ENCODE measurements around the gene SERTAD2.

The SERTAD2 gene

DNA sequence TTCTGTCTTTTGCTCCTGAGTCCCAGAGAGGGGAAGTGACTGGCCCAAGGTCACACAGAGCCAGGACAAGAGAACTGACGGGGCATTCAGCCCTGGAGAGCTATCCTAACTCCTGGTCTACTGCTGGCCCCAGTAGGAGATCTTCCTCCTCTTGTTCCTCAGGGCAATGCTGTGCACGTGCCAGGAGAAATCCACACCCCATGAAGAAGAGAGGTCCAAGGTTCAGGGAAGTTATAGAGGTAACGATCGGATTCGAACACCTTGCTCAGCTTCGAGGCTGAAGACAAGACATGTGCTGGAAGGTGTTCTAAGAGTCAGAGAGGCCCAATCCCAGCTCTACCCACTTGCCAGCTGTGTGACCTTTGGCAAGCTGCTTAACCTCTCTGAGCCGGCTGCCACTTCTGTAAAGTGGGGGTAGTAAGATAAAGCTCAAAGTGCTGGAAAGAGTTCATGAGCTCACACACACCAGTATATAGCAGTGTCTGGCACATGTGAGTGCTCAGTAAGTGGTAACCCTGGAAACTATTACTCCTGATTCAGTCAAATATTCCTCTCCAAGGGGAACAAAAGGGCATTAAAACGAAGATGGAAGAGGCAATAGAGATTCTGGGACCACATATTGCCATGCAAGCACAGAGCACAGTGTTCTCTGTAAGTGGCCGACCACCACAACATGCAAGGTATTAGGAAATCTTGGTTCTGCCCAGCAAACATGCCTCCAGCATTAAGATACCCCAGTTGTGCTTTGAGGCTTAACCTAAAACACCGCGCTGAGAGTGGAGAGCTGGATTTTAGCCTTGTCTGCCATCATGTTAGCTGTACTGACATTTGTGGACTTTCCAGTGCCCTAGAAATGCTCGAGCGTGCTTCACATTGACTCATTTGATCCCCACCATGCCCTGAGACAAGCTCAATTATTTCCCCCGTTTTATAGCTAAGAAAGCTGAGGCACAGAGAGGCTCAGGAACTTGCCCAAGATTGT lies 25.6 kb downstream of the SERTAD2 start:
- DNase-seq (ENCODE audit: low read depth): no peak

DNA sequence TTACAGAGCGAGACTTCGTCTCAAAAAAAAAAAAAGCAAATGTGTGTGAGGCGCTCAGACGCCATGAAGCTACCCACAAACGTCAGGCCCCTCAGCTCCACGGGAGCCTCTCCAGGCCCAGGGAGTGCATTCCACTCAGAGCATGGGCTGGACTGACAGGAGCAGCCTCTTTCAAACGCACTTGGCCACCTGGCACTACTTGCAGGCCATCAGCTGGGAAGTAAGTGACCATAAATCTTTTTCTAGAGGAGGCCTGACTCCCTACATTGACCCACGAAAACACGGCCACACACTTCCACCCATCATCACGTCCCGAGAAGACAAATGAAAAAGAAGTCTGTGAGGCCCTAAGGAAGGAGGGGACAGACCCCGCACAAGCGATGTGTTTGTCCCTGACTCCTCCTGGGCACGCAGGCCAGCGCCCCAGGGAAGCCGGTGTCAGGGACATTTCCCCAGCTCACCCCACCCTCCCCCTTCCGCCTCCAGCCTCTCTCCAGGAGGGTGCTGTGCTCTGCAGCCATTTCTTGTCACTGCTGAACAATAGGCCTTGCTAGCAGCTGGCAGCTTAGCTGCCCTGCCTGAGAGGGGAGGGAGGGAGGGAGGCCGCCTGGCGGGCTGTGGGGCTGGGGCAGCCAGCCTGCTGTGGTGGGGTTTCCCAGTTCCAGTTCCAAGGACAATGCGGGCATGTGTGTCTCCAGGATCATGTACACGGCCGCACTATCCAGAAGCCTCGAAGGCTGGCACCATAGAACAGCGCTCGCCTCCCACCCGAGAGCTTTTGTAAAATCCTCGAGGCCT lies 26.6 kb downstream of the SERTAD2 start:
- no peak for DNase-seq (ENCODE audit: low read depth)

DNA sequence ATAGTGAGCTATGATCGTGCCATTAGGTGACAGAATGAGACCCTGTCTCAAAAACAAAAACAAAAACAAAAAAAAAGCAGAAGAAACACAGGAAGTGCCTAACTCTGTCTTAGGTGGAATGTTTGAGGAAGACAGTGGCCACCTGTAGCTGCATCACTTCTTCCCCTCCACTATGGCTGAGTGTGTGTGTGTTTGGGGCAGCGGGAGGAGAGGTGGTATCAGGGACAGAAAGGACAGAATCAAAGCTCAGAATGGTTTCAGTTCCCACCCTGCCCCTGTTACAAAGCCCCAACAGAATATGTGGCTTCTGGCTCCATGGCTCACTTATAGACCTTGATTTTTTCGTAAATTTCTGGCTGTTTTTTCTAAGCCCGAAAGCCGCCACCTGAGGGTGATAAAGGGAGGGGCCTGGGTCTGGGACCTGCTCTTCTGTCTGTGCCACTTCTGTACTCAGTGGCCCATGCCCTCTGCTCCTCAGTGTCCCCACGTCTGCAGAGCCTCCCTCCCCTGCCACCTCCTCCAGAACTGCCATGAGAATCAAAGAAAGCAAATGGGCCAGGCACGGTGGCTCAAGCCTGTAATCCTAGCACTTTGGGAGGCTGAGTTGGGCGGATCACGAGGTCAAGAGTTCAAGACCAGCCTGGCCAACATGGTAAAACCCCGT lies 27.4 kb downstream of the SERTAD2 start:
- DNase-seq (ENCODE audit: low read depth): no peak

- DNase-seq (ENCODE audit: low read depth): no peak
Observed at GRCh38 chr2:64625299-64626145, 28.2 kb downstream of the SERTAD2 start.

DNA sequence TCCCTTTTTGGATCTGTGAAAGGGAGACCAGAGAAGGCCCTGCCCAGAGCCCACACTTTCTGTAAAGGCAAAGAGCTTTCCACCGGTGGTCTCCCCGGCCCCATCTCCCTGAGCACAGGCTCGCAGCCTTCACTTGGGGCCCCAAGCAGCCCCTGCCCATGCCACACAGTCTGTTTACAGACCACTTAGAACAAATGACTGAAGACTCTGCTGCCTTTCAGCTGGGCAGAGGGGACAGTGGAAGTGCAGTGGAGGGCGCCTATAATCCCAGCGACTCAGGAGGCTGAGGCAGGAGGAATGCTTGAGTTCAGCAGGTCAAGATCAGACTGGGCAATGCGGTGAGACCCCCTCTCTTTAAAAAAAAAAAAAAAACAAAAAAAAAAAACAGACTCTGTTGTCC lies 28.9 kb downstream of the SERTAD2 start:
- no peak for DNase-seq (ENCODE audit: low read depth)

DNA sequence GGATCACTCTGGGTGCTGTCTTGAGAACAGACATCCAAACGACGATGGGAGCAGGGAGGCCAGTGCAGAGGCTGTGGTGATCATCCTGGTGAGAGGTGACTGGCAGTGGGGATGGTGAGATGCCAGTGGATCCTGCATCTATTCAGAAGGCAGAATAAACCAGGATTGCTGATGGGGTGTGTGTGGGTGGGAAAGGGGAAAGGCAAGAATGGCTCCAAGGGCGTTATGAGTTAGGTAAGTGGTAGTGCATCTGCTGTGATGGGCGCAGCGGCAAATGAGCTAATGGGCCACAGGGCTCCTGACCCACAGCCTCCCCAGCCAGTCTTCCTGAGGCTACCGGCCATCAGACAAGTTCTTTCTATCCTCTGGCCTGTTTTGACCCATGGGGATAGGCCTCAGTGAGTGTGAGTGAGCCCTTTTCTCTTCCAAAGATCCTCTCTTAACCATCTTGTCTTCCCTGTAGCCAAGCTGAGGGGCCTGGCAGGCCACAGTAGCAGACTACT lies 29.6 kb downstream of the SERTAD2 start:
- DNase-seq (ENCODE audit: low read depth): no peak

- DNase-seq (ENCODE audit: low read depth): no peak
Observed at GRCh38 chr2:64623242-64623850, 30.4 kb downstream of the SERTAD2 start.

DNA sequence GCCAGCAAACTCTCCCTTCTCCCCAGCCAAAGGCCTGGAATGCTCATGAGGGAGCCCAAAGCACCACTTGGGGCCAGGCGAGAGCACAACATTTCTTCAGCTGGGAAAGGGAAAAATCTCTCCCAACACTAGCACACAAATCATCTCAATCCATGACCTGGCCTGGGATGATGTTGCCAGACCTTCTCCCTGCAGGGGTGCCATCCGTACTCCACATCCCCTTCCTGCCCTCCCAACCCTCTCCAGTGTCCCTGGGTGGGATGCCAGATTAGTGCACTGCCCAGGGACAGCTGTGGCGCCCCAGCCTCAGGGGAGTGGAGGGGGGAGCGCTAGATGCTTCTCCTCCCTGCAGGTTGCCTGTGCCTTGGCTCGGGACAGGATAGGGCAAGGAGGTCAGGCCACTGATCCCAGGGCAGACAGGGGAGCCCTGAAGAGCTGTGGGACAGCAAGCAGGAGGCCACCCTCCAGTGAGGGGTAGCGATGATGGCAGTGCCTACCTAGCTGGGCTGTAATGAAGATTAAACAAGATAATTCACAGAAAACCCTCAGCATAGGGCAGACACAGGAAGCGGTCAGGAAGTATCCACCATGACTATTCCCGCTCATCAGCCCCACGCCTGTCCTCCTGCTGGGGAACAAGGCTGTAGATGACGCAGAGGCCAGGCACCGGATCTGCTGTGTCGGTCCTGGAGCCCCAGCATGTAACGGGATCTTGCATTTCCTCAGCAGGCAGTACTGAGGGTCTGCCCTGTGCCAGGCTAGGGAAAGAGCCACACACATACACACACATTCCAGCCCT lies 31.1 kb downstream of the SERTAD2 start:
- DNase-seq (ENCODE audit: low read depth): no peak

DNA sequence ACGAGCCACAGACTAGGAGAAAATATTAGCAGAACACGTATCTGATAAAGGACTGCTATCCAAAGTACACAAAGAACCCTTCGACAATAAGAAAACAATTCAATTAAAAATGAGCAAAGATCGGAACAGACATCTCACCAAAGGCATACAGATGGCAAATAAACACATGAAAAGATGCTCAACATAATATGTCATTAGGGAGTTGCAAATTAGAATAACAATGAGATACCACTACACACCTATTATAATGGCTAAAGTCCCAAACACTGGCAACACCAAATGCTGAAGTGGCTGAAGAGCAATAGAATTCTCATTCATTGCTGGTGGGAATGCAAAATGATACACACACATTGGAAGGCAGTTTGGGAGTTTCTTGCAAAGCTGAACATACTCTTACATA lies 33.1 kb downstream of the SERTAD2 start:
- no peak for DNase-seq (ENCODE audit: low read depth)

- DNase-seq (ENCODE audit: low read depth): no peak
Observed at GRCh38 chr2:64617631-64618151, 36.0 kb downstream of the SERTAD2 start.

- no peak for DNase-seq (ENCODE audit: low read depth)
Observed at GRCh38 chr2:64615844-64616536, 37.7 kb downstream of the SERTAD2 start.

DNA sequence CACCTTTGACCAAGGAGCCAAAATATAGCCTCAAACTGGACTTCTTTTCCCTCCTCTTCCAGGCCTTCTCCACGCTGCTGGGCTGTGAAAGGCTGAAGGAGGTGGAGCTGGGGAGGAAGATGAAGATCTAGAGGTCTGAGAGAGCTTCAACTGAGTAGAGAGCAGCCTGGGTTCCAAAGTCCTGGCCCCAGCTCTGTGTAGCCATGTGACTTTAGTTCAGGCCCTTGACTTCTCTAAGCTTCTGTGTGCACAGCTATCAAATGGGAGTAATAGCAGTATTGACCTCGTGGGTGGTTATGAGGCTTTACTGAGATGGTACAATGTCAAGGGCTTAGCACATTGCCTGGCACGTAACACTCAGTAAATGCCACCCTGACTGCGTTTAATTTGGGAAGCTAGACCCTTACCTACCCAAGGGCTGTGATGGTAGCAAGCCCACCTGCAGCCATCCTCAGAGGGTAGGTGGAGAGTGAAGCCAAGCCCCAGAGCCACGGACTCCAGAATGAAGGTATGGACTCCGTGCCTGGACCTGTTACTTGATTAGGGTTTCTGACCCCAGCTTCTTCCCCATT lies 38.4 kb downstream of the SERTAD2 start:
- DNase-seq (ENCODE audit: low read depth): no peak

DNA sequence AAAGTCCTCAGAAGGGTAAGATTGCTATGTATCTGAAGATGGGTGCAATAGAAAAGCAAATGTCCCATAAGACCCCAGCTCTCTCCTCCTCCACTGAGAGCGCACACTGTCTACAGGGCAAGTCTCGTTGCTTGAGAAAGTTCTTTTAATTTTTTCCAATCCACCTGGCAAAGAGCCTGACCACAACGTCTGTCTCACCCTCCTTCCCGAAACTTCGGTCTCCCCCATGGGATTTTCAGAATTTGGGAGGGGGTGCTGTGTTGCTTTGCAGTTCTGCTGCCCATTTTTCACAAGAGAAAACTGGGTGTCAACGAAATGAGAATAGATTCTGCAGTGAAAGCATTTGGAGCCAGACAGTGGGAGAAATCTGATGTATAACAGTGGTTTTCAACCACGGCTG lies 40.4 kb downstream of the SERTAD2 start:
- no peak for DNase-seq (ENCODE audit: low read depth)

GRCh38 chr2:64612575-64613195 lies 41.0 kb downstream of the SERTAD2 start:
- no peak for DNase-seq (ENCODE audit: low read depth)

- DNase-seq (ENCODE audit: low read depth): no peak
Observed at GRCh38 chr2:64610316-64610855, 43.3 kb downstream of the SERTAD2 start.

GRCh38 chr2:64609942-64610281 lies 43.8 kb downstream of the SERTAD2 start:
- no peak for DNase-seq (ENCODE audit: low read depth)

DNA sequence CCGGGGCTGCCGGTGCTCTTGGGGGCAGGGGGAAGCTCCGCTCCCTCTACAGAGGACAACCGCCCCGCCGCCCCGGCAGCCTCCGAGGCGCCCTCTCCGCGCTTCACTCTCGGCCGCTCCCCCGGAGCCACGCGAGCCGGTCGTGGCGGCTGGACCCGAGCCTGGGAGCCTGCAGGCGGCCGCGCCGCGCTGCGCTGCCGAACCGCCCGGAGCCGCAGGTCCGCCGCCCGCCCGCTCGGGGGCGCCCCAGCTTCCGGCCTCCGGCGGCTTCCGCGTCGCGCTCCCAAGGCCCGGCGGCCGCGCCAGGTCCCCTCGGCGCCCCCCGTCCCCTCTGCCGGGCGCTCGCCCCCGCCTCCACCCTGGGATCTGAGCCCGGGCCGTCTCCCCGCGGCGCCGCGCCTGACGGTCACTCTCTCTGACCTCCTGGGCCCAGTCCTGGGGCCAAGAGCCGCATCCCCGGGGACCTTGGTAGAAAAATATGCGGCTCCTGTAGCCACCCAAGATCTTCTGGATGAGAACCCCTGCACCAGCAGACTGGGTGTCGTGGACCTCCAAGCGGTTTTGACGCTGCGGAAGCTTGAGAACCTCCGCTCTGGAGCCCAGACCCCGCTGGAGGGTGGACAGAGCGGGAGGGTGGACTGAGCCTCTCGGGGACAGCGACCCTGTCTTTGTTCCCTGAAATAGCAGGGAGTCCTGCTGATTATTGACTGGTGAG lies 44.3 kb downstream of the SERTAD2 start:
- DNase-seq (ENCODE audit: low read depth): no peak

- DNase-seq (ENCODE audit: low read depth): no peak
Observed at GRCh38 chr2:64608867-64609226, 44.9 kb downstream of the SERTAD2 start.

Measured in stimulated activated CD8-positive, alpha-beta memory T cell treated with anti-CD3 and anti-CD28 coated beads, Interleukin-15, amount 100 ng/mL, for 1 hour (primary cell).